ENCODE results near the gene PCDH18. TPM values are rescaled to one million over a fixed set of nuclear protein-coding genes. Genes with fewer than 3 reads are reported as not detected.
"Not testable (repeated sequence)": the region's sequence is repeated elsewhere in the genome, so short reads cannot be mapped to it uniquely, and the experiment has no call there.

Gene PCDH18
- total and polyA plus RNA-seq, 2 donors, result 1.7 to 9.9 TPM

GRCh38 chr4:137543198-137543597 is 10.9 kb upstream of the PCDH18 start:
- Histone ChIP-seq H3K9me3 (ENCODE audit: control insufficient read depth in 2 of 2, insufficient read depth in 1 of 2, low read length in 1 of 2) (no peaks in the 10 kb centered on the region), H3K4me3 (ENCODE audit: low read length in 2 of 2) (no peak overlapping the region), H3K27ac (ENCODE audit: low read depth in 1 of 2, low read length in 1 of 2) (no peak overlapping the region), H3K36me3 (ENCODE audit: control insufficient read depth in 2 of 2, insufficient read depth in 2 of 2, low read length in 1 of 2) (no peaks in the 10 kb centered on the region), H3K4me1 (ENCODE audit: control insufficient read depth in 2 of 2, insufficient read depth in 2 of 2, low read length in 2 of 2) (no peaks in the 10 kb centered on the region), H3K27me3 (ENCODE audit: control insufficient read depth in 2 of 2, insufficient read depth in 1 of 2, low read length in 1 of 2) (no peaks in the 10 kb centered on the region)
- DNase-seq (ENCODE audit: low read depth in 6 of 9, low spot score in 9 of 9), result no peak
- 89% methylated on average over 2 of the region's 2 CpGs for WGBS

DNA sequence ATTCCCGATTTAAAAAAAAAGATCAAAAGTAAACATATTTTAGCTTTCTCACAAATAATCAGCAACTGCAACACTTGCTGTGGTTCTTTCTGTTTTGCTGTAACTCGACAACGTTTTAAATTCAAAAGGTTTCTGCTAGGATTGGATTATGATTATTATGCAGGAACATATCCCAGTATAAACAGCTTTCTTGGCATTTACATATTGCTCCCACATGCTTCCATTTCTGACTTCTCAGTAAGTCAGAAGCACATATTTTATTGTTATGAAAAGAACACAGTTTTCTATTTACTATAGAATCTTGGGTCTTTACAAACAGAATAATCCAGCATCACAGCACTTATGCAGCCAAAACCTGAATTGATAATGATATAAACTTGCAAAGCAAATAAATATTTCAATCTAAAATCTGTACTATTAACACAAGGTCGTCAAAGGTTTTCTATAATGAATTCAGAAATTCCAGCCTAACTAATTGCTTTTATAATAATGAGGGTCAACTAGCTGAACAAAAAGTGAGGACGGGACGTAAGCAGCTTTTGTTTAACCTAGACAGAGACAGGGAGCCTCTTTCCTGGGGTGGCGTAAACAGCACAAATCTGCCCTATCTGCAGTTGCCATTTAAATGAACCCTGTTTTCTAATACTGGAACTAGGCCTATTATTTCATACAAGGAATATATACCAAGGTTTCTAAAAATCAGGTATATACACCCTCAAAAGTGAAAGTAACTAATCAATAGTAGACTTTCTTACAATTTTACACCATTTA is 9.8 kb upstream of the PCDH18 start:
- 71% methylated on average over 7 of the region's 7 CpGs for WGBS
- Histone ChIP-seq H3K4me3 (ENCODE audit: low read length in 2 of 2) (no peak overlapping the region), H3K9me3 (ENCODE audit: control insufficient read depth in 2 of 2, insufficient read depth in 1 of 2, low read length in 1 of 2) (no peaks in the 10 kb centered on the region), H3K27ac (ENCODE audit: low read depth in 1 of 2, low read length in 1 of 2) (no peak overlapping the region), H3K27me3 (ENCODE audit: control insufficient read depth in 2 of 2, insufficient read depth in 1 of 2, low read length in 1 of 2) (no peaks in the 10 kb centered on the region), H3K4me1 (ENCODE audit: control insufficient read depth in 2 of 2, insufficient read depth in 2 of 2, low read length in 2 of 2) (no peaks in the 10 kb centered on the region), H3K36me3 (ENCODE audit: control insufficient read depth in 2 of 2, insufficient read depth in 2 of 2, low read length in 1 of 2) (no peaks in the 10 kb centered on the region)
- no peak for DNase-seq (ENCODE audit: low read depth in 6 of 9, low spot score in 9 of 9)

DNA sequence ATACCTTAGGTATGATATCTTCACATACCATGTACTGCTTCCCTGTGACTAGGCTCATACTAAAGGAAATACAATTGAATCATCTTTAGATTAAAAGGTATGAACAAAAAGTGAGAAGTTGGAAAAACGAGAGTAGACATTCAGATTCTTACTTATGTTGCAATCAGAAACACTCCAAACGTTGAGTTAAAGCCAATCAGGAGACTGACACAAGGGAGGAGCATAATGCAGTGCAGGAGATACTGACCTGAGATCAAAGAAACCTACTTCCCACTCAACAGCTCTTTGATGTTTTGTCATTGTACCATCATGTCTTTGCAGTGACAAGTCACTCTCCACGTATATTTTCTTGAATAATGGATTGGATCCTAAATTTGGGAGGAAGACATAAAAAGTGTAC is 8.9 kb upstream of the PCDH18 start:
- H3K4me3 ChIP-seq (ENCODE audit: low read length in 2 of 2), result no peak overlapping the region
- WGBS, result 55% methylated on average over 3 of the region's 3 CpGs
- no peaks in the 10 kb centered on the region for H3K36me3 ChIP-seq (ENCODE audit: control insufficient read depth in 2 of 2, insufficient read depth in 2 of 2, low read length in 1 of 2)
- H3K27ac ChIP-seq (ENCODE audit: low read depth in 1 of 2, low read length in 1 of 2), result no peak overlapping the region
- no peaks in the 10 kb centered on the region for H3K9me3 ChIP-seq (ENCODE audit: control insufficient read depth in 2 of 2, insufficient read depth in 1 of 2, low read length in 1 of 2)
- no peak for DNase-seq (ENCODE audit: low read depth in 6 of 9, low spot score in 9 of 9)
- no peaks in the 10 kb centered on the region for H3K4me1 ChIP-seq (ENCODE audit: control insufficient read depth in 2 of 2, insufficient read depth in 2 of 2, low read length in 2 of 2)
- no peaks in the 10 kb centered on the region for H3K27me3 ChIP-seq (ENCODE audit: control insufficient read depth in 2 of 2, insufficient read depth in 1 of 2, low read length in 1 of 2)

GRCh38 chr4:137540356-137540755 is 8.1 kb upstream of the PCDH18 start:
- Histone ChIP-seq H3K27me3 (ENCODE audit: control insufficient read depth in 2 of 2, insufficient read depth in 1 of 2, low read length in 1 of 2) (no peaks in the 10 kb centered on the region), H3K27ac (ENCODE audit: low read depth in 1 of 2, low read length in 1 of 2) (no peak overlapping the region), H3K4me1 (ENCODE audit: control insufficient read depth in 2 of 2, insufficient read depth in 2 of 2, low read length in 2 of 2) (no peaks in the 10 kb centered on the region), H3K36me3 (ENCODE audit: control insufficient read depth in 2 of 2, insufficient read depth in 2 of 2, low read length in 1 of 2) (no peaks in the 10 kb centered on the region), H3K9me3 (ENCODE audit: control insufficient read depth in 2 of 2, insufficient read depth in 1 of 2, low read length in 1 of 2) (no peaks in the 10 kb centered on the region), H3K4me3 (ENCODE audit: low read length in 2 of 2) (no peak overlapping the region)
- no peak for DNase-seq (ENCODE audit: low read depth in 6 of 9, low spot score in 9 of 9)

DNA sequence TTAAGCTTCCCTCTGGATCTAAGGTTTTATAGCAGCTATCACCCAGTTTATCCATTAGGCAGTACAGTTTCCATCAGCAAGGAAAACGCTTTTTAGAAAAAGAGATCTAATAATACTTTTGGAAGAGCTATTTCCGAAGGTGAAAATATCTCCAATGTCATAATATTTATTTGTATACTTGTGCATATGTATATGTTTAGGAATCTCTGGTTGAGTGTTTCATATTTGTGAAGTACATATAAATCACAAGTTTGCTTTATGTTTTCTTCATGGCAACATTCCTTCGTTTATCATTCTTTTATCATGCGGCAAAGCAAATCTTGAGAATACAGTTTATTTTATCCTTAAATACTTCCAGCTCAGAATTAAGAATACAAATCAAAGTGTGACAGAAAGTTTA is 6.2 kb upstream of the PCDH18 start:
- H3K4me3 ChIP-seq (ENCODE audit: low read length in 2 of 2), result no peak overlapping the region
- no peaks in the 10 kb centered on the region for H3K4me1 ChIP-seq (ENCODE audit: control insufficient read depth in 2 of 2, insufficient read depth in 2 of 2, low read length in 2 of 2)
- no peak for DNase-seq (ENCODE audit: low read depth in 6 of 9, low spot score in 9 of 9)
- H3K9me3 ChIP-seq (ENCODE audit: control insufficient read depth in 2 of 2, insufficient read depth in 1 of 2, low read length in 1 of 2), result no peaks in the 10 kb centered on the region
- H3K27me3 ChIP-seq (ENCODE audit: control insufficient read depth in 2 of 2, insufficient read depth in 1 of 2, low read length in 1 of 2), result no peaks in the 10 kb centered on the region
- no peak overlapping the region for H3K27ac ChIP-seq (ENCODE audit: low read depth in 1 of 2, low read length in 1 of 2)
- 94% methylated on average over 4 of the region's 4 CpGs for WGBS
- H3K36me3 ChIP-seq (ENCODE audit: control insufficient read depth in 2 of 2, insufficient read depth in 2 of 2, low read length in 1 of 2), result no peaks in the 10 kb centered on the region

GRCh38 chr4:137537807-137538206 is 5.5 kb upstream of the PCDH18 start:
- not testable (repeated sequence) for H3K36me3 ChIP-seq (ENCODE audit: control insufficient read depth in 2 of 2, insufficient read depth in 2 of 2, low read length in 1 of 2); DNase-seq (ENCODE audit: low read depth in 6 of 9, low spot score in 9 of 9); H3K27ac ChIP-seq (ENCODE audit: low read depth in 1 of 2, low read length in 1 of 2); H3K4me1 ChIP-seq (ENCODE audit: control insufficient read depth in 2 of 2, insufficient read depth in 2 of 2, low read length in 2 of 2); H3K4me3 ChIP-seq (ENCODE audit: low read length in 2 of 2); H3K9me3 ChIP-seq (ENCODE audit: control insufficient read depth in 2 of 2, insufficient read depth in 1 of 2, low read length in 1 of 2); H3K27me3 ChIP-seq (ENCODE audit: control insufficient read depth in 2 of 2, insufficient read depth in 1 of 2, low read length in 1 of 2)
- 97% methylated on average over 2 of the region's 3 CpGs for WGBS

GRCh38 chr4:137536789-137537561 is 4.7 kb upstream of the PCDH18 start:
- 90% methylated on average over 5 of the region's 5 CpGs for WGBS
- no peaks in the 10 kb centered on the region for H3K4me1 ChIP-seq (ENCODE audit: control insufficient read depth in 2 of 2, insufficient read depth in 2 of 2, low read length in 2 of 2)

DNA sequence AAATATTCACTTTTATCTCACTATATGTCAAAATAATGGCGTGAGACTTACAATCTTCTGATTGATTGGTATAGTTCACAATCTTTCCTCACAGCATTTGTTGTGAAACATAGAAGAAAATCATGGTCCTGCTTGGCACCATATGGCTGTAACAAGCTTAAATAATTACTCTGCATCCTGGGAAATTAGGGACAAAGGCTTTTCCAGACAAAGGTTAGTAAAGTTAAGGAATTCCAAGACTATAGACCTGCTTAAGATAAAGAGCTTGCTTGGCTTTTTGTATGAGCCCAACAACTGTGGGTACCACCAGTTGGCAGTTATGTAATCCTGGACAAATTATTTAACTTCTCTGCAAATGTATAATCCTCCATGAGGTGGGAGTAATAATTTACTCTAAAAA is 3.4 kb upstream of the PCDH18 start:
- Histone ChIP-seq H3K9me3 (ENCODE audit: control insufficient read depth in 2 of 2, insufficient read depth in 1 of 2, low read length in 1 of 2) (no peaks in the 10 kb centered on the region), H3K4me3 (ENCODE audit: low read length in 2 of 2) (no peak overlapping the region), H3K27ac (ENCODE audit: low read depth in 1 of 2, low read length in 1 of 2) (no peak overlapping the region), H3K27me3 (ENCODE audit: control insufficient read depth in 2 of 2, insufficient read depth in 1 of 2, low read length in 1 of 2) (no peaks in the 10 kb centered on the region), H3K36me3 (ENCODE audit: control insufficient read depth in 2 of 2, insufficient read depth in 2 of 2, low read length in 1 of 2) (no peaks in the 10 kb centered on the region), H3K4me1 (ENCODE audit: control insufficient read depth in 2 of 2, insufficient read depth in 2 of 2, low read length in 2 of 2) (no peaks in the 10 kb centered on the region)
- DNase-seq (ENCODE audit: low read depth in 6 of 9, low spot score in 9 of 9), result no peak
- WGBS, result 94% methylated on average over 1 of the region's 1 CpG

More at GRCh38 chr4:137536789-137537561, 4.7 kb upstream of the PCDH18 start:
- H3K4me3 ChIP-seq (ENCODE audit: low read length in 2 of 2), result no peak overlapping the region
- no peak for DNase-seq (ENCODE audit: low read depth in 6 of 9, low spot score in 9 of 9)
- no peak overlapping the region for H3K27ac ChIP-seq (ENCODE audit: low read depth in 1 of 2, low read length in 1 of 2)
- H3K9me3 ChIP-seq (ENCODE audit: control insufficient read depth in 2 of 2, insufficient read depth in 1 of 2, low read length in 1 of 2), result no peaks in the 10 kb centered on the region
- H3K27me3 ChIP-seq (ENCODE audit: control insufficient read depth in 2 of 2, insufficient read depth in 1 of 2, low read length in 1 of 2), result no peaks in the 10 kb centered on the region
- no peaks in the 10 kb centered on the region for H3K36me3 ChIP-seq (ENCODE audit: control insufficient read depth in 2 of 2, insufficient read depth in 2 of 2, low read length in 1 of 2)

DNA sequence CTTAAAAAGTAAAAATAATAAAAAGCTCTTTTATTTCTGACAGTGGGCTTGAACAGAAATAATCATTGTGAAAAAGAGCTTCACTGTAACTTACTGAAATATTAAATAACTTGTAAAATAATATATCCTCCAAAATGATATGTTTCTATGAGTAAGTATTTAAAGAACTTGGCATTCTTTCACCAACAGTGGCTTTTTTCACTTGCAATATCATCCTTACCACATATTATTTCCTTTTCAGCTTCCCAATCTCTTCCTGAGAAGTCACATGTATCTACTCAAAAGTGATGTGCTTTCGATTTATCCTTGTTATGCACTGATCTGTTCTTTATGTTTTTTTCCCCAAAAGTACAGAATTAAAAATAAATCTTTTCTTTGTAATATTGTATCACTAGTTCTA is 2.2 kb upstream of the PCDH18 start:
- no peak overlapping the region for H3K27ac ChIP-seq (ENCODE audit: low read depth in 1 of 2, low read length in 1 of 2)
- WGBS, result 65% methylated on average over 1 of the region's 1 CpG

More for the DNA sequence above, 2.2 kb upstream of the PCDH18 start:
- Histone ChIP-seq H3K9me3 (ENCODE audit: control insufficient read depth in 2 of 2, insufficient read depth in 1 of 2, low read length in 1 of 2) (no peaks in the 10 kb centered on the region), H3K36me3 (ENCODE audit: control insufficient read depth in 2 of 2, insufficient read depth in 2 of 2, low read length in 1 of 2) (no peaks in the 10 kb centered on the region), H3K4me1 (ENCODE audit: control insufficient read depth in 2 of 2, insufficient read depth in 2 of 2, low read length in 2 of 2) (no peaks in the 10 kb centered on the region), H3K4me3 (ENCODE audit: low read length in 2 of 2) (no peak overlapping the region), H3K27me3 (ENCODE audit: control insufficient read depth in 2 of 2, insufficient read depth in 1 of 2, low read length in 1 of 2) (no peaks in the 10 kb centered on the region)
- DNase-seq (ENCODE audit: low read depth in 6 of 9, low spot score in 9 of 9), result no peak

All from thymus (tissue), 11 donors.